ENCODE measurements around the gene RASSF4. TPM values are rescaled to one million over a fixed set of nuclear protein-coding genes. Genes with fewer than 3 reads are reported as not detected.

RASSF4 gene
- total and polyA plus RNA-seq, 9 of the 15 experiments (the other 6 are each of a cell fraction or from before 2014, with no cell fraction given): 0.01 to 0.62 (median 0.11) TPM; not detected in 3

DNA sequence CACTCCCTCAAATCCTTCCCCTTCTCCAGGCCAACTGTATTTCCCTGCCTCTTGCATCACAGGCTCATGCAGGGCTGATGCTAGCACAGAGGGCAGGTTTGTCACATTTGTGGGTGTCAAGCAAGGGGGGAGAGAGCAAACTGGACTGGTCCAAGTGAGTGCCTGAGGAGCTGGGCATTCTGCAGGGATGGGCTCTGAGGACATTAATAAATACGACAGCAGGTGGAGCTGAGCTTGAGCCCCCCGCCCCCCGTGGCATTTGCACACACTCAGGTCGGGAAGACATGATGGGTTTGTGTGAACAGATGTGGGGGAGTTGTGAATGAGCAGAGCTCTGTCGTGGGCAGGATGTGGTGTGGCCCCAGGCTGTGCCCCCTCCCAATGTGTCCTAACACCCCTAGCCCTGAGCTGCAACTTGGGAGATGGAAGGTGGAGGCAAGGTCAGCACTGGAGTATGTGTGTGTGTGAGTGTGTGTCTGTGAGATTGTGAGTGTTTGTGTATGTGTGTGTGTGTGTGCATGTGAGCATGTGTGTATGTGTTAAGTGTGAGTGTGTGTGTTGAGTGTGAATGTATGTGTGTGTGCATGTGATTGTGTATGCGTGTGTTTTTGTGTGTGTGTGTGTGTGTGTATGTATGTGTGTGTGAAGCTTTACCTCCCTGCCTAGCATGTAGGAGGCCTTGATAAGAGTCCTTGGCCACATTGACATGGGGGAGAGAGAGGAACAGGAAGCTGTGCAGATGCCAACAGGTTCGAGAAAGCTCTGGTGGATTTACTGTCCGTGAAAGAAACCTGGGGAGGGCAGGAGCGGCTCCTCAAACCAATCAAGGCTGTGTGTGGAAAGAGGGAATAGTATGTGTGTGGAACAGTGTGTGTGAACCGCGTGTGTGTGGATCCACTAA, 9.1 kb downstream of the RASSF4 start (continued):
- TF ChIP-seq, protein P1, sequence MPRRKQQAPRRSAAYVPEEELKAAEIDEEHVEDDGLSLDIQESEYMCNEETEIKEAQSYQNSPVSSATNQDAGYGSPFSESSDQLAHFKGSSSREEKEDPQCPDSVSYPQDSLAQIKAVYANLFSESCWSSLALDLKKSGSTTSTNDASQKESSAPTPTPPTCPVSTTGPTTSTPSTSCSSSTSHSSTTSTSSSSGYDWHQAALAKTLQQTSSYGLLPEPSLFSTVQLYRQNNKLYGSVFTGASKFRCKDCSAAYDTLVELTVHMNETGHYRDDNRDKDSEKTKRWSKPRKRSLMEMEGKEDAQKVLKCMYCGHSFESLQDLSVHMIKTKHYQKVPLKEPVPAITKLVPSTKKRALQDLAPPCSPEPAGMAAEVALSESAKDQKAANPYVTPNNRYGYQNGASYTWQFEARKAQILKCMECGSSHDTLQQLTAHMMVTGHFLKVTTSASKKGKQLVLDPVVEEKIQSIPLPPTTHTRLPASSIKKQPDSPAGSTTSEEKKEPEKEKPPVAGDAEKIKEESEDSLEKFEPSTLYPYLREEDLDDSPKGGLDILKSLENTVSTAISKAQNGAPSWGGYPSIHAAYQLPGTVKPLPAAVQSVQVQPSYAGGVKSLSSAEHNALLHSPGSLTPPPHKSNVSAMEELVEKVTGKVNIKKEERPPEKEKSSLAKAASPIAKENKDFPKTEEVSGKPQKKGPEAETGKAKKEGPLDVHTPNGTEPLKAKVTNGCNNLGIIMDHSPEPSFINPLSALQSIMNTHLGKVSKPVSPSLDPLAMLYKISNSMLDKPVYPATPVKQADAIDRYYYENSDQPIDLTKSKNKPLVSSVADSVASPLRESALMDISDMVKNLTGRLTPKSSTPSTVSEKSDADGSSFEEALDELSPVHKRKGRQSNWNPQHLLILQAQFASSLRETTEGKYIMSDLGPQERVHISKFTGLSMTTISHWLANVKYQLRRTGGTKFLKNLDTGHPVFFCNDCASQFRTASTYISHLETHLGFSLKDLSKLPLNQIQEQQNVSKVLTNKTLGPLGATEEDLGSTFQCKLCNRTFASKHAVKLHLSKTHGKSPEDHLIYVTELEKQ (CRISPR knock-in tag; IDR thresholded peaks at IDR 0.05): no peak
- TF ChIP-seq IRF2 (CRISPR knock-in tag; IDR thresholded peaks at IDR 0.05) (no peak), GABPB1 (CRISPR knock-in tag; IDR thresholded peaks at IDR 0.05) (no peak), MAFG (tag; conservative IDR thresholded peaks at IDR 0.05) (no peak), PHF8 (IDR thresholded peaks at IDR 0.05; ENCODE audit: borderline replicate concordance, low read length) (no peak), SIX5 (IDR thresholded peaks at IDR 0.05; ENCODE audit: borderline replicate concordance in 1 of 2, insufficient read depth in 1 of 2, low read depth in 1 of 2, low read length in 2 of 2) (no peak), MCM2 (IDR thresholded peaks at IDR 0.05; ENCODE audit: low read depth) (no peak), ELF4 (CRISPR knock-in tag; IDR thresholded peaks at IDR 0.05) (peak; percentile 57; the same call in 1 of the 2 replicates), FOXP1 (CRISPR knock-in tag; IDR thresholded peaks at IDR 0.05) (no peak), FOXJ3 (CRISPR knock-in tag; IDR thresholded peaks at IDR 0.05) (no peak), ZNF75A (CRISPR knock-in tag; IDR thresholded peaks at IDR 0.05) (no peak), PHF20 (IDR thresholded peaks at IDR 0.05; ENCODE audit: partially characterized antibody) (peak; percentile 22), CBX1 (IDR thresholded peaks at IDR 0.05; ENCODE audit: low read depth) (peak; percentile 21; the same call in 1 of the 2 replicates)
- TF ChIP-seq, protein P2, sequence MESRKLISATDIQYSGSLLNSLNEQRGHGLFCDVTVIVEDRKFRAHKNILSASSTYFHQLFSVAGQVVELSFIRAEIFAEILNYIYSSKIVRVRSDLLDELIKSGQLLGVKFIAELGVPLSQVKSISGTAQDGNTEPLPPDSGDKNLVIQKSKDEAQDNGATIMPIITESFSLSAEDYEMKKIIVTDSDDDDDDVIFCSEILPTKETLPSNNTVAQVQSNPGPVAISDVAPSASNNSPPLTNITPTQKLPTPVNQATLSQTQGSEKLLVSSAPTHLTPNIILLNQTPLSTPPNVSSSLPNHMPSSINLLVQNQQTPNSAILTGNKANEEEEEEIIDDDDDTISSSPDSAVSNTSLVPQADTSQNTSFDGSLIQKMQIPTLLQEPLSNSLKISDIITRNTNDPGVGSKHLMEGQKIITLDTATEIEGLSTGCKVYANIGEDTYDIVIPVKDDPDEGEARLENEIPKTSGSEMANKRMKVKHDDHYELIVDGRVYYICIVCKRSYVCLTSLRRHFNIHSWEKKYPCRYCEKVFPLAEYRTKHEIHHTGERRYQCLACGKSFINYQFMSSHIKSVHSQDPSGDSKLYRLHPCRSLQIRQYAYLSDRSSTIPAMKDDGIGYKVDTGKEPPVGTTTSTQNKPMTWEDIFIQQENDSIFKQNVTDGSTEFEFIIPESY (CRISPR knock-in tag; IDR thresholded peaks at IDR 0.05): no peak
- TF ChIP-seq, protein P3, sequence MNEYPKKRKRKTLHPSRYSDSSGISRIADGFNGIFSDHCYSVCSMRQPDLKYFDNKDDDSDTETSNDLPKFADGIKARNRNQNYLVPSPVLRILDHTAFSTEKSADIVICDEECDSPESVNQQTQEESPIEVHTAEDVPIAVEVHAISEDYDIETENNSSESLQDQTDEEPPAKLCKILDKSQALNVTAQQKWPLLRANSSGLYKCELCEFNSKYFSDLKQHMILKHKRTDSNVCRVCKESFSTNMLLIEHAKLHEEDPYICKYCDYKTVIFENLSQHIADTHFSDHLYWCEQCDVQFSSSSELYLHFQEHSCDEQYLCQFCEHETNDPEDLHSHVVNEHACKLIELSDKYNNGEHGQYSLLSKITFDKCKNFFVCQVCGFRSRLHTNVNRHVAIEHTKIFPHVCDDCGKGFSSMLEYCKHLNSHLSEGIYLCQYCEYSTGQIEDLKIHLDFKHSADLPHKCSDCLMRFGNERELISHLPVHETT (CRISPR knock-in tag; conservative IDR thresholded peaks at IDR 0.05 in 1 of 2, IDR thresholded peaks at IDR 0.05 in 1 of 2): no peak
- TF ChIP-seq, protein P4, sequence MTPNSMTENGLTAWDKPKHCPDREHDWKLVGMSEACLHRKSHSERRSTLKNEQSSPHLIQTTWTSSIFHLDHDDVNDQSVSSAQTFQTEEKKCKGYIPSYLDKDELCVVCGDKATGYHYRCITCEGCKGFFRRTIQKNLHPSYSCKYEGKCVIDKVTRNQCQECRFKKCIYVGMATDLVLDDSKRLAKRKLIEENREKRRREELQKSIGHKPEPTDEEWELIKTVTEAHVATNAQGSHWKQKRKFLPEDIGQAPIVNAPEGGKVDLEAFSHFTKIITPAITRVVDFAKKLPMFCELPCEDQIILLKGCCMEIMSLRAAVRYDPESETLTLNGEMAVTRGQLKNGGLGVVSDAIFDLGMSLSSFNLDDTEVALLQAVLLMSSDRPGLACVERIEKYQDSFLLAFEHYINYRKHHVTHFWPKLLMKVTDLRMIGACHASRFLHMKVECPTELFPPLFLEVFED (CRISPR knock-in tag; conservative IDR thresholded peaks at IDR 0.05): peak; percentile 80; the same call in 1 of the 2 replicates
